B cell (primary cell): ENCODE measurements around the gene LYPLAL1.

Experiments used
- CTCF ChIP-seq: fragments of 200-600 bp; IDR thresholded peaks from one replicate; pipeline ENCODE4 v1.8.0; 2022; ENCODE audit warnings: antibody characterized with exemption, mild to moderate bottlenecking
- EZH2 ChIP-seq: IDR thresholded peaks from 2 replicates; pipeline ENCODE4 v1.6.1; 2012; ENCODE audit warnings: borderline replicate concordance, low read depth, mild to moderate bottlenecking, moderate library complexity, low read length; ENCODE audit not compliant: insufficient read depth, poor library complexity, severe bottlenecking

GRCh38 chr1:219202567-219202966 lies 28.9 kb downstream of the LYPLAL1 start:
- TF ChIP-seq CTCF (no peak), EZH2 (no peak)
